Upper lobe of left lung (tissue), 4 donors: ENCODE measurements around the gene RPA1.

ENCODE experiments used
- CTCF ChIP-seq, 6 experiments: fragments of 450-650 bp in 4 of 6; fragments of 200-600 bp in 2 of 6; sonication (generic) in 2 of 6; IDR thresholded peaks; one replicate each; pipeline ENCODE4 v1.5.1; 2016 to 2019; ENCODE audit warnings: antibody characterized with exemption in 6 of 6
- EP300 ChIP-seq, 4 donors: sonication (generic); formaldehyde crosslinking; IDR thresholded peaks; one replicate each; pipeline ENCODE4 v1.5.1; 2017; ENCODE audit warnings: antibody characterized with exemption in 4 of 4, control low read depth in 2 of 4
- POLR2A ChIP-seq, 4 donors: fragments of 450-650 bp; IDR thresholded peaks; one replicate each; pipeline ENCODE4 v1.5.1; 2016 to 2017; ENCODE audit warnings: antibody characterized with exemption in 4 of 4, mild to moderate bottlenecking in 2 of 4
- POLR2AphosphoS5 ChIP-seq, 2 donors: sonication (generic); formaldehyde crosslinking; IDR thresholded peaks; one replicate each; pipeline ENCODE4 v1.5.1; 2017; ENCODE audit warnings: antibody characterized with exemption in 2 of 2

GRCh38 chr17:1868090-1868489 is 38.3 kb downstream of the RPA1 start:
- no peak for TF ChIP-seq CTCF (IDR thresholded peaks at IDR 0.05)
- TF ChIP-seq POLR2AphosphoS5 (IDR thresholded peaks at IDR 0.05) = no peak
- TF ChIP-seq POLR2A (IDR thresholded peaks at IDR 0.05) = no peak
- no peak for TF ChIP-seq EP300 (IDR thresholded peaks at IDR 0.05)
